Measurements from ENCODE around the gene RNF114. TPM values are rescaled to one million over a fixed set of nuclear protein-coding genes. Genes with fewer than 3 reads are reported as not detected.

The RNF114 gene
- total and polyA plus RNA-seq, 2 experiments from 2014 or later, result 53.0 to 158 TPM

DNA sequence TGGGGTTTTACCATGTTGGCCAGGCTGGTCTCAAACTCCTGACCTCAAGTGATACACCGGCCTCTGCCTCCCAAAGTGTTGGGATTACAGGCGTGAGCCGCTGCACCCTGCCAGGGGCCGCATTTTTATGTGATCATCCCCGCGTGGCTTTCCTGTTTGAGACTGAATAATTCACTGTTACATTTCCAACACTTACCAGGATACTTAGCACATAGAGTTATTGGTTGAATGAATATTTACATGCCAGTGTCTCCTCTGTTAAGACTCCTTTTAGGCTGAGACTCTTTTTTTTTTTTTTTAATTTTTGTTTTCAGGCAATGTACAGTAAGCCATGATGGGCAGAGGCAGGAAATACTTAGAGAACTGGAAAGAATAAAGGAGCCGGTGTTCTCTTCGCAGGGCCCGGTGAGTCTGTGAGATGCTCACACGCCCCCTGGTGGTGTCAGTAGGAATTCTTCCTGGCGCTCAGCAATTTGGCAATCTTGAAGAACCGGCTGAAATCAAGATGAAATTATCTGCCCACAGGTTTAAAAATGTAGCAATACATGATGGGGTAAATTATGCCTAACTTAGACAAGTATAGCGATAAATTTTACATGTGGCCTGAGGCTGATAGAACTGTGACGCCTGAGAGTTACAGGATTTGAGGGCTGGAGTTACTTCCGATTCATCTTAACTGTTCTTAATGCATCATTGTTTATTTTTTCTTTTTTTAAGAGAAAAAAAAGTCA is 7.6 kb upstream of the RNF114 start:
- Histone ChIP-seq H3K4me3 (no peak overlapping the region), H3K27ac (no peak overlapping the region), H3K36me3 (no peaks in the 10 kb centered on the region), H3K4me1 (ENCODE audit: low read depth) (no peaks in the 10 kb centered on the region), H3K9me3 (ENCODE audit: low read depth) (no peaks in the 10 kb centered on the region), H3K27me3 (no peaks in the 10 kb centered on the region)
- TF ChIP-seq, protein P1, sequence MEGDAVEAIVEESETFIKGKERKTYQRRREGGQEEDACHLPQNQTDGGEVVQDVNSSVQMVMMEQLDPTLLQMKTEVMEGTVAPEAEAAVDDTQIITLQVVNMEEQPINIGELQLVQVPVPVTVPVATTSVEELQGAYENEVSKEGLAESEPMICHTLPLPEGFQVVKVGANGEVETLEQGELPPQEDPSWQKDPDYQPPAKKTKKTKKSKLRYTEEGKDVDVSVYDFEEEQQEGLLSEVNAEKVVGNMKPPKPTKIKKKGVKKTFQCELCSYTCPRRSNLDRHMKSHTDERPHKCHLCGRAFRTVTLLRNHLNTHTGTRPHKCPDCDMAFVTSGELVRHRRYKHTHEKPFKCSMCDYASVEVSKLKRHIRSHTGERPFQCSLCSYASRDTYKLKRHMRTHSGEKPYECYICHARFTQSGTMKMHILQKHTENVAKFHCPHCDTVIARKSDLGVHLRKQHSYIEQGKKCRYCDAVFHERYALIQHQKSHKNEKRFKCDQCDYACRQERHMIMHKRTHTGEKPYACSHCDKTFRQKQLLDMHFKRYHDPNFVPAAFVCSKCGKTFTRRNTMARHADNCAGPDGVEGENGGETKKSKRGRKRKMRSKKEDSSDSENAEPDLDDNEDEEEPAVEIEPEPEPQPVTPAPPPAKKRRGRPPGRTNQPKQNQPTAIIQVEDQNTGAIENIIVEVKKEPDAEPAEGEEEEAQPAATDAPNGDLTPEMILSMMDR (IDR thresholded peaks at IDR 0.05; ENCODE audit: low read depth, low read length), result peak; percentile 91
- peak; percentile 88 to 91 for DNase-seq (ENCODE audit: low read depth in 1 of 2, low spot score in 1 of 2)

DNA sequence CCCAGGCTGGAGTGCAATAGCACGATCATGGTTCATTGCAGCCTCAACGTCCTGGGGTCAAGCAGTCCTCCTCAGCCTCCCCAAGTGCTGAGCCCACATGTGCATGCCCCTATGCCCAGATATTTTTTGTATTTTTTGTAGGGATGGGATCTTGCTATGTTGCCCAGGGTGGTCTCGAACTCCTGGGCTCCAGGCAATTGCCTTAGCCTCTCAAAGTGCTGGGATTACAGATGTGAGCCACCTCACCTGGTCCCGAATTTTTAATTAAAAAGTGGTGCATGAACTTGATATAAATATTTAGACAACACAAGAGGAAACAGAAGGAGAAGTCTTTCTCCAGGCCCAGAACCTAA is 7.1 kb upstream of the RNF114 start:
- Histone ChIP-seq H3K27me3 (no peaks in the 10 kb centered on the region), H3K4me3 (no peak overlapping the region), H3K9me3 (ENCODE audit: low read depth) (no peaks in the 10 kb centered on the region), H3K36me3 (no peaks in the 10 kb centered on the region), H3K27ac (no peak overlapping the region), H3K4me1 (ENCODE audit: low read depth) (no peaks in the 10 kb centered on the region)
- TF ChIP-seq, protein P1 (IDR thresholded peaks at IDR 0.05; ENCODE audit: low read depth, low read length), result no peak
- no peak for DNase-seq (ENCODE audit: low read depth in 1 of 2, low spot score in 1 of 2)

DNA sequence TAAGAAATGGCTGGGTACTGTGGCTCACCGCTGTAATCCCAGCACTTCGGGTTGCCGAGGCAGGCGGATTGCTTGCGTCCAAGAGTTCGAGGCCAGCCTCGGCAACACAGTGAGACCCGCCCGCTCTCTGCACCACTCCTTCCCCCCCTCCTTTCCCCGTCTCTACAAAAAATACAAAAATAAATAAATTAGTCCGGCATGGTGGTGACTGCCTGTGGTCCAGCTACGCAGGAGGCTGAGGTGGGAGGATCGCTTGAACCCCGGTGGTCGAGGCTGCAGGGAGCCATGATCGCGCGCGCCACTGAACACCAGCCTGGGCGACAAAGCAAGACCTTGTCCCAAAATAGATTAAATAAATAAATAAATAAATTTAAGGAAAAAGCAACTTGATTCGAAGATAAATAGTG is 448 bp upstream of the RNF114 start:
- DNase-seq (ENCODE audit: low read depth in 1 of 2, low spot score in 1 of 2), result no peak
- Histone ChIP-seq H3K4me1 (ENCODE audit: low read depth) (peaks cover 18% of the 10 kb centered on the region), H3K9me3 (ENCODE audit: low read depth) (no peaks in the 10 kb centered on the region), H3K27ac (no peak overlapping the region), H3K27me3 (no peaks in the 10 kb centered on the region), H3K4me3 (peak overlapping the region; percentile 98), H3K36me3 (no peaks in the 10 kb centered on the region)
- TF ChIP-seq, protein P1 (IDR thresholded peaks at IDR 0.05; ENCODE audit: low read depth, low read length), result no peak

DNA sequence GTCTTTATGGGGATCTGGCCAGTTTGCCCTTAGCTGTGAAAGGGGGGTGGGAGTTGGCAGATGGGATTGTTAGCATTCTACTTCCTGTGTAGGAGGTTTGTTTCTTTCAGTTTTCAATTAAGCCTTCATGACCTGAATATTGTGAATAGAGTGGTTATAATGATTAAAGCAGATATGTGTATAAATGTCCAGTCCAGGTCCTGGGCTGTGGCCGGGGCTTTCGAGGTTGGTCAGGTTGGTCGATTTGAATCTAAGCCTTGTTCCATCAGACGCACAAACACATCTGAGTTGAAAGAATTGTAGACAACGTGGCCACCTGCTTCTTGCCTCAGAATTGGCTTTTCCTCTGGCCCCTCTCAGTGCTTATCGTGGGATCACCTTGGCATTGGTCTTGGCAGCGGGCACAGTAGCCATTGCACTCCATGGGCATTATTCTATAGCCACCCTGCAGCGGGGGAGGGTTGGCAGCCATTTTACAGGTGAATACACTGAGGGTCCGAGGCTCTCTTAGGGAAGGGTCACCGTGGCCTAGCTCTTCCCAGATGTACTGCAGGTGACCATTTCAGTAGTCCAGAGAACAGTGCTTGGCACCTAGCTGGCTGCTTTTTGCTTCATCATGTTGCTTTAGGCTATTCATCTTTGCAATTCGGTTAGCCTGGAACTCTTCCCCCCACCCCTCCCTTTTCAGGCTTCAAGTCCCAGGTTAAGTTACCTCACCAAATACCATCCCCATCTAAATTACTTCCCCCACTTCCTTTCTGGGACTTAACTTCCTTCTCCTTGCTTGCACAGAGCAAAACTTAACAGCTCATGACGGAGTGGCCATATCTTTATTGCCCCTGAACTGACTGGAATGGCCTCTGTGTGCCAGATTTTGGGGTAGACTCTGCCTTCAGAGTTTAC is 1.1 kb downstream of the RNF114 start:
- Histone ChIP-seq H3K9me3 (ENCODE audit: low read depth) (no peaks in the 10 kb centered on the region), H3K4me3 (peak overlapping the region; percentile 98), H3K27ac (peak overlapping the region; percentile 76), H3K4me1 (ENCODE audit: low read depth) (peaks cover 18% of the 10 kb centered on the region), H3K36me3 (peaks cover 4% of the 10 kb centered on the region), H3K27me3 (no peaks in the 10 kb centered on the region)
- DNase-seq (ENCODE audit: low read depth in 1 of 2, low spot score in 1 of 2), result no peak
- TF ChIP-seq, protein P1 (IDR thresholded peaks at IDR 0.05; ENCODE audit: low read depth, low read length), result no peak

DNA sequence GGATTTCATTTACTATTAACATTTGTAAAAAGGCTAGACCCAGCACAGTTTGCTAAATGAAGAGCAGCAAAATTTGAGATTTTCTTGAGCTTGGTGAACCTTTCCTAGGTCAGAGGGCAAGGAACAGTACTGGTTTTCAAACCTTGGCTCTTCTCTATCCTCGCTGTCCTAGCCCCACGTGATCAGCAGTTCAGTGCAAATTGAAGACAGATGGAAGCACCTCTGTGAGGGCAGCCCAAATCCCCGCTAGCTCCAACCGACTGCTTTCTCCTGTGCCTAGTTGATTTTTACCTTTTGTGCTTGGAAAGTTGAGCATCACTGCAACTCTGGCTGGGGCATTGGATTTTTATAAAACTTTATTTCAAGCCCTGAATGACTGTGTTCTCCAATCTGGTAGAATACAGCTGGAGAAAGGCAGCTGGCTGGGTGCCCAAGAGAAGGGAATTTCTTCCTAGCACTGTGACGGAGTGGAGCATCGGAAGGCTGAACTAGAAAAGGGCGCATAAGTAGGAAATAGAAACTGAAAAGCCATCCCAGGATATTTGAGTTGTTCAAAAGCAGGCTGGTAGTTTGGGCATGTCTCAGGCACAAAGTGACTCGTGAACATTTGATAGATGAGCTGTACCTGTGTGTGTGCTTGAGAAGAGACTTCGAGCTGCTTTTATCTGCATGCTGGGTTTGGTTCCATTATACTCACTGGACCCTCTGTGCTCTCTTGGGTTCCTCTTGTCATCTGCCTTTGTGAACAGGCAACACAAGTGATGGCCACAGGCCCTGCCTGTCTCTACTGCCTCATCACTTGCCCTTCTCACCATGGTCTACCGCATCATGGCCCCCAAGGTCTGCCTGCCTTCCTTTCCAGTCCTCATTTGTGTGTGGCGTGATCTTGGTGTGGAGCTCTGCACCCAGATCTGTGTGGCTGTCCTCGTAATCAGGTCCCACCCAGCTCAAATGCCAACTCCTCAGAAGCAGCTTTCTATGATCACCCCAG is 2.3 kb downstream of the RNF114 start:
- Histone ChIP-seq H3K9me3 (ENCODE audit: low read depth) (no peaks in the 10 kb centered on the region), H3K27ac (no peak overlapping the region), H3K27me3 (no peaks in the 10 kb centered on the region), H3K4me3 (no peak overlapping the region), H3K36me3 (peaks cover 9% of the 10 kb centered on the region), H3K4me1 (ENCODE audit: low read depth) (peaks cover 18% of the 10 kb centered on the region)
- TF ChIP-seq, protein P1 (IDR thresholded peaks at IDR 0.05; ENCODE audit: low read depth, low read length), result no peak
- peak; percentile 29 to 87 for DNase-seq (ENCODE audit: low read depth in 1 of 2, low spot score in 1 of 2)
